Germinal center (tissue), 1 donor: Measurements from ENCODE around the gene SPOPL.

Experiments used
- DNase-seq: peaks from one replicate; pipeline ENCODE4 v3.0.0; 2012; ENCODE audit warnings: mixed read lengths, low spot score

The SPOPL gene

DNA sequence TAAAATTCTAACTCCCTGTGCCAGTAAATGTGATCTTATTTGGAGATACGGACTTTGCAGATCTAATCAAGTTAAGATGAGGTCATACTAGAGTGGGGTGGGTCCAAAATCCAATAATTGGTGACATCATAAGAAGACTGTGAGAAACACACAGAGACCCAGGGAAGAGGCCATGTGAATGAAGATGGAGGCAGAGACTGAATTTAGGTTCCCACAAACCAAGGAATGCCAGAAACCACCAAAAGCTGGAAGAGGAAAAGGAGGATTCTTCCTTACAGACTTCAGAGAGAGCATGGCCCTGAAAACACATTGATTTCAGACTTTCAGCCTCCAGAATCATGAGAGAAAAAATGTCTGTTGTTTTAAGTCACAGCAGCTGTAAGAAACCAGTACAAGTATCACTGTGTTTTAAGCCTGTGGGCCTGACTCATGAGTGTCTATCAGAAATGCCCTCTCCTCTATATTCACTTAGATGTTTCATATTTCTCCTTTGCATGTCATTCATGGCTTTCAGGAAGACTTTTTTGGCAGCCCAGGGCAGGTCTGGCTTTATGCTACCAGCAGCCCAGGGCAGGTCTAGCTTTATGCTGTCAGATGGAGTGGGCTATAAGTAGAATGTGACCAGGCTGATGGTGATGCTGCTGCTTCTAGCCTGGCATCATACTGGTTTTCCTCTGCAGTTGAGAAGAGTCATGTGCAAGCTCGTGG lies 100.0 kb downstream of the SPOPL start:
- DNase-seq = no peak

DNA sequence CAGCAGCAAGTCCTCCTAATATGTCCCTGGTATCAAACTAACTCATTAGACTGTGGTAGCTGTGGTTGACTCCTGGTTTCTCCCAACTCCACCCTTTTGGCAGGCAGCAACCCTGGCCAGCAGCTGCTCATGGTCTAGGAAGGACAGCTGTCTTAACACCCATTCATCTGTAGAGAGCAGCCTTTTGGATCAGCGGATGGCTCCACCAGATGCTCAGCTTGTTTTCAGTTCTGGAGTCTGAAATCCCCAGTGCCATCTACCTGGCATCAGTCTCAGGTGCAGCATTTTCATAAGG lies 100.5 kb downstream of the SPOPL start:
- no peak for DNase-seq

DNA sequence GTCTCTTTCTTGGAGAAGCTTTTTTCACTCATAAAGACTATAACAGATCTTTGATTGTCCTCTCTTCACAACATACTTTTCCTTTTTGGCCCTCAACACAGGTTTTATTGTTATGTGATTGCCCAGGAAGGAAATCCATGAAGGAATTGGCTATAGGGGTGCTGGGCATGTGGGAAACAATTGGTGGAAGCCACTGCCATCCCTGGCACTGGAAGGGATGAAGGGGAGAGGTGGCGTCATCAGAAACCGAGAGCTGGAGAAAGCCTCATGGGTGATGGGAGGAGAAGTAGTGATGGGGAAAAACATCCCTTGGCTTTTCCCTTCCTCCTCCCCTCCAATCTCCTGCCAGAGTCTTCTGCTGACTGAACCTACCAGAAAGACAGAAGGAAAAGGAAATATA lies 106.2 kb downstream of the SPOPL start:
- no peak for DNase-seq

DNA sequence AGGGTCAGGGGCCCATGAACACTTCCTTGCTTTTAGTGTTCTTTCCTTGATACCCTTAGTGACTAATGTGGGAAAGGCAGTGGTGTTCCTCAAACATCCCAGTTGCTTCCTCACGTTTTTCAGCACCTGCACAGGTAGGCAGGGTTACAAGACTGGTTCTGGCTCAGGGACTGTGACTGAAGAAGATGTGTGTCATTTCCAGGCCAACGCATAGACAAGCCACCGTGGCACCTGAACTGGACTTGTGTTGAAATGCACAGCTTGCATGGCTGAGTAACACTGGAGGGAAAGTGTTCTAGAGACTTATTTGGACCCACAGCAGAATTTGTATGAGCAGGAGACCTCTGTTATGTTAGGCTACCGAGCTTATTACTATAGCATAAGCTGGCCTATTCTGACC lies 107.9 kb downstream of the SPOPL start:
- DNase-seq = no peak

DNA sequence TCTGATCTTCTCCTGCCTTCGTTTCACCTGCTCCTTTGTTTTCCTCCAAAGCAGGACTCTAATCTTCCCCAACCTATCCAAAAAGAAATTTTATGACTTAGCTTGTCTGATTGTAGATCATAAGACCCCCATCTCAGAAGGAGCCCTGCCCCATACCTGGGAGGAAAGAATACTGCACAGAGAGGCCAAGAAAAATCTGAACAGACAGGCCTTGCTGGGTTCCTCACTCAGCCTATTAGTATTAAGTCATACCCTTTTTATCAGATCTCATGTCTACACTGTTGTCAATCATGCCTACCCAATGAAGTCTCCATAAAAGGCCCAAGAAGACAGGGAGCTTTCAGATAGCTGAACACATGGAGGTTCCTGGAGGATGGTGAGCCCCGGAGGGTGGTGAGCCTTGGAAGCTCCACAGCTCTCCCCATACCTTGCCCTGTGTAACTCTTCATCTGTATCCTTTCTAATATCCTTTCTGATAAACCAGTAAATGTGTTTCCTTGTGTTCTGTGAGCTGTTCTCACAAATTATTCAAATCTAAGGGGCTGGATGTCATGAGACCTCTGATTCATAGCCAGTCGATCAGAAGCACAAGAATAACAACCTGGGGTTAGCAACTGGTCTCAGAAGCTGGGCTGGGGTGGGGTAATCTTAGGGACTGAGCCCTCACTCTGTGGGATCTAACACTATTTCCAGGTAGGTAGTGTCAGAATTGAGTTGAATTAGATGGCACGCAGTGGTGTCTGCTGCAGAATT lies 108.8 kb downstream of the SPOPL start:
- no peak for DNase-seq

- DNase-seq = no peak
Observed at GRCh38 chr2:138615257-138615656, 113.7 kb downstream of the SPOPL start.

GRCh38 chr2:138617026-138617425 lies 115.5 kb downstream of the SPOPL start:
- no peak for DNase-seq

DNA sequence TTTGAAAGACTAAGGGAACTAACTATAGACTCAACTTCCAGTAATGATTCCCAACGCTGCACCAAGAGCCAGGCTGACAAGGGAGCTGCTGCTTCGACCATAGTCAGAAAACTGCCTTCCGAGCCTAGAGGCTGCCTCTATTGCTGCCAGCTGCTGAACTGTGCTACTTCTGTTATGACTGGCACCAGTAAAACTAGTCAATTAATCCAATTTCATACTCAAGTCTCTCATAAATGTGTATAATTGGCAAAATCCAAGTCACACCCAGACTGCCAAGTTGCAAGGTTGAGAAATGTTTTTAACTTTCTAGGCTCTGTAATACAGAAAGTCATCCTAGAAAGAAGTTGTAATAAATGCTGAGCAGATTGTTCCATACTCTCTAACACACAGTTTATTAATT lies 117.4 kb downstream of the SPOPL start:
- no peak for DNase-seq

GRCh38 chr2:138620431-138620830 lies 118.9 kb downstream of the SPOPL start:
- DNase-seq = no peak

DNA sequence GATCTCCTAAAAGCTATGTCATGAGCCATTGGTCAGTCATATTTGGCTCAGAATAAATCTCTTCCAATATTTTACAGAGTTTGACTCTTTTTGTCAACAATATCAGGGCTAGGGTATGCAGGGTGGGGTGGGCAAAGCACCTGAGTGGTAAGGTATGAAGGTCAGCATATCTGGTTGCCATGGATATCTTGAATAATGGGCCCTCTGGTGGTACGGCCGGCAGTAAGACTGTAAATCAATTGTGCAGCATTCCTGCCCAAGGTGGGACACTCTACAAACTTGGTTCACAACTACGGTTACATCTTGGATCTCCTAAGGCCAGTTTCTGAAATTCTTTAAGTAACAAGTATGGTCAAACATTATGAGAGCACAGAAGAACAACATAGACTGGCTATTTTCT lies 119.6 kb downstream of the SPOPL start:
- DNase-seq = no peak

GRCh38 chr2:138622613-138623012 lies 121.0 kb downstream of the SPOPL start:
- DNase-seq = no peak
